ENCODE data around the gene A4GNT.
A peak's percentile ranks its signal among the peaks of the same experiment; 100 is the strongest.
"Not testable (repeated sequence)": the region's sequence is repeated elsewhere in the genome, so short reads cannot be mapped to it uniquely, and the experiment has no call there.

The A4GNT gene

GRCh38 chr3:138114431-138114918, 17.7 kb downstream of the A4GNT start:
- DNase-seq (ENCODE audit: low spot score): no peak
- ChIA-PET CTCF (interaction anchor here (1.3 kb wide), 1 partner anchor 13 kb away, joined by 3 read pairs; no protein-coding TSS in a partner anchor), POLR2A (ENCODE audit: low non-redundant PET) (no interaction called here)
- peak overlapping the region; percentile 90 for H3K27ac ChIP-seq
- TF ChIP-seq CTCF (conservative IDR thresholded peaks at IDR 0.05; ENCODE audit: low read depth): no peak

DNA sequence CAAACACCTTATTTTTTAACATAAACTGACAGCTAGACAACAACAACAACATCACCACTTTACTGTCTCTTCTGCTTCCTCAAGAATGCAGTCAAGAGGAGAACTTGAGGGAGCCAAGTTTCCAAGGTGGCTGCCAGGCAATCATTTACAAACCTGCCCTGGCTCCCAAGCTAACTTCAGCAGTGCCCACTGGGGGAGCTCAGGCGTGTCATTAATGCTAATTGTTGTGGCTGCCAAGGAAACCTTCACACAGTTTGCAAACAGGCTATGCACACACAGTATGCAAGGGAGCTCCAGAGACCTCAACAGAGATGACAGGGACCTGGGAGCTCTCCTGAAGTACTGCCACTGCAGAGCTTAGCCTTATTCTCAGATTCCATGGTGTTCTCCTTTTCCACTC, 18.9 kb downstream of the A4GNT start:
- peak overlapping the region; percentile 90 for H3K27ac ChIP-seq
- ChIA-PET CTCF (no interaction called here), POLR2A (ENCODE audit: low non-redundant PET) (no interaction called here)
- DNase-seq (ENCODE audit: low spot score): no peak
- no peak for TF ChIP-seq CTCF (conservative IDR thresholded peaks at IDR 0.05; ENCODE audit: low read depth)

DNA sequence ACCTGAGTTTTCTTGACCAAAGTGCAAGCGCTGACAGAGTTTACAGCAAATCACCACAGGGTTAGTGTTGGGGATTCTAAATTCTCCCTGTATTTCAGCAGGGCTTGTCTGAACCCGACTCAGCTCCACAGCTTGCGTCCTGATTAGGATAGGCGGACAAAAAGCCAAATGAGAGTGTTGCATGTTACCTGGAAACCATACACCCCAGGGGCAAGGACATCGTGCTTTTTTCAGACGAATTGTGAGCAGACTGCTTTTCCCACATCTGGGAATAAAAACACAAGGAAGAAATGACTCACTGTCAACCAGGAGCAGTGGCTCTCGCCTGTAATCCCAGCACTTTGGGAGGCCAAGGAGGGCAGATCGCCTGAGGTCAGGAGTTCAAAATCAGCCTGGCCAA, 19.8 kb downstream of the A4GNT start:
- CTCF ChIA-PET: interaction anchor here (0.6 kb wide), 1 partner anchor 67 kb away, joined by 4 read pairs; no protein-coding TSS in a partner anchor
- DNase-seq (ENCODE audit: low spot score): peak; percentile 69
- POLR2A ChIA-PET (ENCODE audit: low non-redundant PET): no interaction called here
- no peak for TF ChIP-seq CTCF (conservative IDR thresholded peaks at IDR 0.05; ENCODE audit: low read depth)
- peak overlapping the region; percentile 90 for H3K27ac ChIP-seq

GRCh38 chr3:138105598-138105997, 26.6 kb downstream of the A4GNT start:
- TF ChIP-seq CTCF (conservative IDR thresholded peaks at IDR 0.05; ENCODE audit: low read depth): no peak
- ChIA-PET CTCF (interaction anchor here (0.7 kb wide), 1 partner anchor 1194 kb away, joined by 3 read pairs; no protein-coding TSS in a partner anchor), POLR2A (ENCODE audit: low non-redundant PET) (no interaction called here)
- no peak overlapping the region for H3K27ac ChIP-seq
- no peak for DNase-seq (ENCODE audit: low spot score)

- CTCF ChIA-PET: no interaction called here
These were observed 28.7 kb downstream of the A4GNT start for GRCh38 chr3:138103466-138103865.

DNA sequence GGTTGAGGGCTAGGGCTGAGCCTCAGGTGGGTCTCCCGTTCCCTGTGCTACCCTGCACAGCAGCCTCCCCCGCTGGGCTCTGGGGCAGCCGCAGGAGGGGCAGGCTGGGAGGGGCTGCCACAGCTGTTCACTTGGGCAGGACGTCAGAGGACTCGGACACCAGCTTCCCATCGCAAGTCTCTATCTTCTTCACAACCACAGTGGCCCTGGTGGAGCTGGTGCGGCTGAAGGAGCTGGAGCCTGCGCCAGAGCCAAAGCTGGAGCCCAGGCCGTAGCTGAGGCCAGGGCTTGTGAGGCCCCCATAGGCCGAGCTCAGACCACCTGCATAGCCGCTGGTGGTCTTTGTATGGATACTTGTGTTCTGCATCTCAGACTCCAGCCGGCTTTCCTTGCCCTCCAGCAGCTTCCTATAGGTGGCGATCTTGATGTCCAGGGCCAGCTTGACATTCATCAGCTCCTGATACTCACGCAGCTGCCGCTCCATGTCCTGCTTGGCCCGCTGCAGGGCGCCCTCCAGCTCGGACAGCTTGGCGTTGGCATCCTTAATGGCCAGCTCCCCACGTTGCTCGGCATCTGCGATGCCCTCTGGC, 30.7 kb downstream of the A4GNT start:
- CTCF ChIA-PET: interaction anchor here (0.6 kb wide), 2 partner anchors 21 to 154 kb away, joined by 3 to 5 read pairs; no protein-coding TSS in a partner anchor
- DNase-seq (ENCODE audit: low spot score); POLR2A ChIA-PET (ENCODE audit: low non-redundant PET); H3K27ac ChIP-seq: not testable (repeated sequence)

More at GRCh38 chr3:138103466-138103865, 28.7 kb downstream of the A4GNT start:
- TF ChIP-seq CTCF (conservative IDR thresholded peaks at IDR 0.05; ENCODE audit: low read depth): no peak
- POLR2A ChIA-PET (ENCODE audit: low non-redundant PET): no interaction called here
- no peak for DNase-seq (ENCODE audit: low spot score)
- H3K27ac ChIP-seq: no peak overlapping the region

DNA sequence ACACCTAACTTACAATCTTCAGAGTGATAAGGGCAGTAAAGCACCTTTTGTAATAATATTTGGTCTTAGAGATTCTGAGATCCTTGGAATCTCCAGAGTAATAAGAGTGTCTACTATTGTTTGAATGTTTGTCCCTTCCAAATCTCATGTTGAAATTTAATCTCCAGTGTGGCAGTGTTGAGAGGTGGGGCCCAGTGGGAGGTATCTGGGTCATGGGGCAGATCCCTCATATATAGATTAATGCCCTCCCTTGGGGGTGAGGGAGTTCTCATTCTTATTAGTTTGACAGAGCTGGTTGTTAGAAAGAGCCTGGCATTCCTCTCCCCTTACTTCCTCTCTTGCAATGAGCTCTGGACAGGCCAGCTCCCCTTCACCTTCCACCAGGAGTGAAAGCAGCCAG, 32.8 kb downstream of the A4GNT start:
- TF ChIP-seq CTCF (conservative IDR thresholded peaks at IDR 0.05; ENCODE audit: low read depth): no peak
- DNase-seq (ENCODE audit: low spot score): no peak
- H3K27ac ChIP-seq: no peak overlapping the region
- CTCF ChIA-PET: no interaction called here
- POLR2A ChIA-PET (ENCODE audit: low non-redundant PET): no interaction called here

Data from RWPE1 (cell line).